Lung (tissue), 12 donors: ENCODE data around the gene RGSL1. TPM values are rescaled to one million over a fixed set of nuclear protein-coding genes. Genes with fewer than 3 reads are reported as not detected.

ENCODE experiments used
- ATAC-seq: fragments of 200-7000 bp; cut with Tn5 transposase; one replicate; pipeline ENCODE4 v1.9.1; 2020; ENCODE audit warnings: moderate number of reproducible peaks; ENCODE audit not compliant: insufficient read depth, low FRiP score
- DNase-seq, 3 donors: peaks; one replicate each; pipeline ENCODE4 v3.0.0-alpha.2; 2013 to 2017
- H3K27ac ChIP-seq, 2 donors: one replicate each; pipeline ENCODE4 v1.5.1; 2013; ENCODE audit warnings: mild to moderate bottlenecking in 2 of 2, moderate library complexity in 2 of 2, control low read depth in 1 of 2, inconsistent platforms in 1 of 2, low read depth in 1 of 2, low read length in 1 of 2
- H3K27me3 ChIP-seq, 3 donors: one replicate each; pipeline ENCODE4 v1.5.1; 2013; ENCODE audit warnings: low read length in 2 of 3; ENCODE audit not compliant: control insufficient read depth in 3 of 3, insufficient read depth in 3 of 3
- H3K36me3 ChIP-seq, 4 donors: one replicate each; pipeline ENCODE4 v1.5.1; 2013; ENCODE audit warnings: low read length in 4 of 4, mild to moderate bottlenecking in 1 of 4, moderate library complexity in 1 of 4; ENCODE audit not compliant: control insufficient read depth in 4 of 4, insufficient read depth in 4 of 4
- H3K4me1 ChIP-seq, 5 donors: one replicate each; pipeline ENCODE4 v1.5.1; 2013; ENCODE audit warnings: low read length in 5 of 5, mild to moderate bottlenecking in 2 of 5, moderate library complexity in 1 of 5; ENCODE audit not compliant: control insufficient read depth in 5 of 5, insufficient read depth in 5 of 5
- H3K4me3 ChIP-seq: one replicate; pipeline ENCODE4 v1.5.1; 2013; ENCODE audit warnings: mild to moderate bottlenecking, control low read depth, moderate library complexity
- H3K9ac ChIP-seq, 2 donors: one replicate each; pipeline ENCODE4 v1.5.1; 2013; ENCODE audit warnings: low read length in 2 of 2, control low read depth in 1 of 2; ENCODE audit not compliant: insufficient read depth in 1 of 2
- H3K9me3 ChIP-seq, 4 donors: one replicate each; pipeline ENCODE4 v1.5.1; 2013; ENCODE audit warnings: low read length in 3 of 4, mild to moderate bottlenecking in 1 of 4, moderate library complexity in 1 of 4; ENCODE audit not compliant: control insufficient read depth in 4 of 4, insufficient read depth in 3 of 4
- CTCF ChIP-seq: IDR thresholded peaks from 2 replicates; pipeline ENCODE4 v1.5.1; 2012; ENCODE audit warnings: mild to moderate bottlenecking; ENCODE audit errors: control extremely low read depth, extremely low read depth
- WGBS, 2 donors: extraction: QIAGEN DNeasy Blood & Tissue Kit; methylation state at CpG; one replicate each; pipeline ENCODE4 v1.1.7; 2013; 5-methylcytosine and 5-hydroxymethylcytosine counted together
- polyA plus RNA-seq, 2 donors: library from polyadenylated mRNA; stranded (reverse); fragments of 200-250 nt; gene quantifications; one replicate each; pipeline ENCODE4 v1.2.1, GENCODE V29; 2013
- total RNA-seq, 2 donors: library from RNA; depleted of rRNA in 1 of 2; stranded (reverse); fragments of >200 nt in 1 of 2; gene quantifications; one replicate each; pipeline ENCODE4 v1.2.1, GENCODE V29; 2014 to 2021
- donor health status: control.
- donor health status: control.
- donor health status: Bipolar disorder and iron deficiency.
- donor health status: healthy.
- donor health status: DM: yes; HTN: yes; CAD: no.

The RGSL1 gene
- total and polyA plus RNA-seq, 4 donors = 0.13 TPM; not detected in 3

DNA sequence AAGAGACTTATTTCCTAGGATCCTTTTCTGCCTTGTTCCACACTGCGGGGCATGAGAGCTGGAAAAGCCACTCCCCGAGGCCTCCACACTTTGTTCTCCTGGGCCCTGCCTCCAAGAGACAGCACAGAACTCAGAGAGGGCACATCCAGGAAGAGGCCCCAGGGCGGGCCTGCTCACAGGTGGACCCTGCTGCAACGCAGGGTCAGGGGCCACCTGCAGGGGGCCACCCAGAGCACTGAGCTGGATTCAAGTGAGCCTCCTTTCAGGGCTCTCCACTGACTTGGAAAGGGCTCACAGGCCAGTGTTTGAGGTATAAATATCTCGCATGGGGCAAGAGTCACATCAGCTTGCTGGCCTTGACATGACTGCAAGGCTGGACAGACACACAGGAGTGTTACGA is 149.4 kb downstream of the RGSL1 start:
- Histone ChIP-seq H3K27me3 (peaks cover 0 to 2% (median 0%) of the 10 kb centered on the region in 3 donors), H3K36me3 (peaks cover 0 to 10% (median 0%) of the 10 kb centered on the region in 4 donors), H3K9me3 (no peaks in the 10 kb centered on the region), H3K27ac (no peak overlapping the region), H3K4me1 (peaks cover 0 to 9% (median 0%) of the 10 kb centered on the region in 5 donors), H3K9ac (no peak overlapping the region), H3K4me3 (no peak overlapping the region)
- ATAC-seq = no peak
- TF ChIP-seq CTCF = no peak
- no peak for DNase-seq
- WGBS, 2 donors = 83 to 88% methylated on average over 6 of the region's 6 CpGs

DNA sequence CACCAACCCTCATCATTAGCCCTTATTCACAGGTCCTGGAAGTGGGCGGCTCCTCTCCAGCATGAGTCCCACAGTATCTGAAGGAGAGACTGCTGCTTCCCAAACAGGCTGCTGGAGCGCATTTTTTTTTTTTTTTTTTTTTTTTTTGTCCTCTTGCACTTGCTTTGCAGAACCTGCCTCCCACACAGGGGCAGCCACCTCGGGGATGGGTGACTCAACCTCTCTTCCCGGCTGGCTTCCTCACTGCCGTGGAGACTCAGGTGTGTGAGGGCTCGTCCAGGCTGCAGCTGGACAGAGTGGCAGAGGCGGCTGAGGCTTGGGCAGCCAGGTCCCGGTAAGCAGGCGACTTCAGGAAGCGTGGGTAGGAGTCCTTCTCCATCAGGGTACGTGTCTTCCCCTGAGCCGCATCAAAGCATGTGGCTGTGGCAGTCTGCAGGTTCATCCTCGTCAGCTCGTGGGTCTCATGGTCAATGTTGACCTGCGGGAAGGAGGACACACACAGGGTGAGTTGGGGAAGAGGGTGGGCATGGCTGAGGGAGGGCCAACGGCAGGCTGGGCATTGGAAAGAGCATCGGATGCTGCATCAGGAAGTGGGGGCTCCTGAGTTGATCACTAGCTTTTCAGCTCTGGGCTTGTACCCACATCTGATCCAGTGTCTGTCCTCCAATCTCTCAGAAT is 150.2 kb downstream of the RGSL1 start:
- Histone ChIP-seq H3K36me3 (peaks cover 0 to 10% (median 0%) of the 10 kb centered on the region in 4 donors), H3K27ac (no peak overlapping the region), H3K27me3 (peaks cover 0 to 9% (median 0%) of the 10 kb centered on the region in 3 donors), H3K9me3 (no peaks in the 10 kb centered on the region), H3K4me3 (no peak overlapping the region), H3K4me1 (peaks cover 0 to 12% (median 5%) of the 10 kb centered on the region in 5 donors), H3K9ac (no peak overlapping the region)
- ATAC-seq (no peak), DNase-seq (no peak)
- 90 to 91% methylated on average over 17 of the region's 17 CpGs for WGBS, 2 donors
- no peak for TF ChIP-seq CTCF

- WGBS, 2 donors = 67 to 74% methylated on average over 5 of the region's 5 CpGs
- ATAC-seq (no peak), DNase-seq (no peak)
- Histone ChIP-seq H3K9me3 (no peaks in the 10 kb centered on the region), H3K9ac (no peak overlapping the region), H3K27ac (no peak overlapping the region), H3K4me3 (no peak overlapping the region), H3K36me3 (peaks cover 0 to 10% (median 0%) of the 10 kb centered on the region in 4 donors), H3K4me1 (peaks cover 0 to 12% (median 5%) of the 10 kb centered on the region in 5 donors), H3K27me3 (peaks cover 0 to 9% (median 0%) of the 10 kb centered on the region in 3 donors)
- TF ChIP-seq CTCF = no peak
Observed at GRCh38 chr1:182600745-182601415, 150.9 kb downstream of the RGSL1 start.
